Measurements from ENCODE around the gene ATXN7L3. TPM values are rescaled to one million over a fixed set of nuclear protein-coding genes. Genes with fewer than 3 reads are reported as not detected.

Gene ATXN7L3, protein sequence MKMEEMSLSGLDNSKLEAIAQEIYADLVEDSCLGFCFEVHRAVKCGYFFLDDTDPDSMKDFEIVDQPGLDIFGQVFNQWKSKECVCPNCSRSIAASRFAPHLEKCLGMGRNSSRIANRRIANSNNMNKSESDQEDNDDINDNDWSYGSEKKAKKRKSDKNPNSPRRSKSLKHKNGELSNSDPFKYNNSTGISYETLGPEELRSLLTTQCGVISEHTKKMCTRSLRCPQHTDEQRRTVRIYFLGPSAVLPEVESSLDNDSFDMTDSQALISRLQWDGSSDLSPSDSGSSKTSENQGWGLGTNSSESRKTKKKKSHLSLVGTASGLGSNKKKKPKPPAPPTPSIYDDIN
- 40.0 and 41.2 TPM in 2 replicates for total RNA-seq

DNA sequence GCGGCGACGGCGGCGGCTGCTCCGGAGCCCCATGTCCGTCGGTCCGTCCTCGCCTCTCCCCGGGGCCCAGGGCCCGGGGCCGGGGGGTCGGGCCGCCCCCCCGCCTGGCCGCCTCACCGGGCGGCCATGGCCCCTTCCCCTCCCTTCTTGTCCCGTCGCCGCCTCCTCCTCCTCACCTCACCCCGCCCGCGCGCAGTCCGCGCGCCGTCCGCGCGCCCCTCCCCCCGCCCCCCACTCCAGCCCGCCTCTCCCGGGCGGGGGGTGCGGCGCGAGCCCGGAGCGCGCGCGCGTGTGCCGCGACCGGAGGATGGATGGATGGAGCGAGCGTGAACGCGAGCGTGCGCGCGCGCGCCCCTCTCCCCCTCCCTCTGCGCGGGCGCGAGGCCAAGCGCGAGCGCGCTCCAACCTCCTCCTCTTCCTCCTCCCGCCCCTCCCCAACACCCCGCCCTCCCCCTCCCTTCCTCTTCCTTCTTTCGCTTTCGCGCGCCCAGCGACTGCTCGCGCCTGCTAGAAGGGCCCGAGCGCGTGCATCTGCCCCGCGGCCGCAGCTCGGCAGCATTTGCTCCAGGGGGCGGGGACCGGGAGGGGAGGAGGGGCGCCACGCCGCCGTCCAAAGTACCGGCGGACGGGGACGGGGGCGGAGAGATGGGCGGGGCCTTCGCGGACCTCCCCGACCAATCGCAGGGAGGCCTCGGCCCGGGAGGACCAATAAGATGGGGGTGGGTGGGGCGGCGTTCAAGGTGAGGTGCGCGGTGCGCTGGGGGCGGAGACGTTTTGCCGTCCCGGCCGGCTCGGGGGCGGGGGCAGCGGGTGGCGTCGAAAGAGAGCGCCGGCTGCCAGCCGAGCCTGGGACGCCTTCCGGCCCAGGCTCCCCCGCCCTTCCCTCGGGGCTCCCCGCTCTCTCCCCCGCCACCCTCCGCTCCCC is at the start of gene ATXN7L3:
Gene ATXN7L3, minus strand, starts transcription at position 332 of the 925 bp plus-strand sequence. CDS start 1,814 bp downstream, outside the sequence.

DNA sequence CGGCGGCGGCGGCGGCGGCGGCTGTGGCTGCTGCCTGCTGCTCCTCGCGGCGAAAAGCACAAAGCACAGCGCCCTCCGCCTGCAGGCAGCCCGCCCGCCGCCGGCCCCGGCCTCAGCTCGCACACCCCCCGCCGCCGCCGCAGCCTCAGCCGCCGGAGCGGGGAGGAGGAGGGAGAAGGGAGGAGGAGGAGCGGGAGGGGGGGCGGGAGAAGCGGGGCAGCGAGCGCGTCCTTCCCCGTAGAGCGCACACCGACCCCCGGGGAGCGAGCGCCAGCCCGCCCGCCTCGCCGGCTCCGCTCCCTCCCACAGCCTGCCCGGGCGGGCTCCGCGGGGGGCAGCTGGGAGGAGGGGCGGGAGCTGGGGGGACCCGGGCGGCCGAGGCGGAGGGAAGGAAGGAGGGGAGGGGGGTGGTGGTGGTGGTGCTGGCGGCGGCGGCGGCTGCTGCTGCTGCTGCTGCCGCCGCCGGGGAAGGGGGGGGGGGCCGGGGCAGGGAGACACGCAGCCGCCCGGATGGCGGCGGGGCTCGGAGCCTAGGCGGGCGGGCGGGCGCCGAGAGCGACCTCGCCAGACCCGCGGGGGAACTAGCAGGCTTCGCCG is 20.0 kb upstream of the ATXN7L3 start, which contains the start of gene UBTF:
Gene UBTF, minus strand, starts transcription at position 60 of the 597 bp plus-strand sequence. CDS start 1,446 bp downstream, outside the sequence.

DNA sequence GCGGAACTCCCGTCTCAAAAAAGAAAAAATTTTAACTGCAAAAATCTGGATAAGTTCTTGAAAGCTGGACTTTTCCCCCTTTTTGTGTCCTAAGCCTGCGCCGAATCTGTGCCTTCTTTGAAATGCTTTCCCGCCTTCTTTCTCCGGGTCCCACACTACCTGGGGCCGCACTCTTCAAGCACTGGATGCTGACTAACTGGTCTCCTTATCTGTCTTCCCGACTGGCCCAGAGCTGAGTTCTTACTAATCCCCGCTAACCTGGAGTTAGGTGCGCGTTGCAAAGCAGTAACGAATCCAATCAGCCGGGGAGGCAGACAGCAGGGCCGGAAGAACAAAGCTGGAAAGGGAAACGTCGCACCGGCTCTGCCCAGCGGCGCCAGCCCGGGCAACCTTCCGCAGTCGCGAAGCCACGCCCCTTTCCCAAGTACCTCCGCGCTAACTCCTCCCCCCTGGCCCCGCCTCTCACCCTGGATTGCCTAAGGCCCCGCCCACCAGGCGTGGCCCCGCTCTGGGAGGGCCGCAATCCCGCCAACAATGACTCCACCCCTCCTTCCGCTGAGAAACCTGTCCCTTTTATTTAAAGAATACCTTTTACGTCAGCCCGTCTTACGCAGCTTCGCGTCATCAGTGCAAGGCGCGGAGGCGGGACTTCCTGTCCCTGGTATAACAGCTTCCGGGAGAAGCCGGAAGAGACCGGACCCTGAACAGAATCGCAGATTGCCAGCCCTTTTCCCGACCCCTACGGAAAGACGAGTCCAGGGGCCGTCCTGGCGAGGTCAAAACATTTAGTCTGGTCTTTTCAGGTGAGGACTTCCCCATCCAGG is 13.2 kb downstream of the ATXN7L3 start, which contains the start of gene TMUB2:
Gene TMUB2, plus strand, starts transcription at position 666 of the 824 bp plus-strand sequence. CDS start 737 bp downstream, outside the sequence.

DNA sequence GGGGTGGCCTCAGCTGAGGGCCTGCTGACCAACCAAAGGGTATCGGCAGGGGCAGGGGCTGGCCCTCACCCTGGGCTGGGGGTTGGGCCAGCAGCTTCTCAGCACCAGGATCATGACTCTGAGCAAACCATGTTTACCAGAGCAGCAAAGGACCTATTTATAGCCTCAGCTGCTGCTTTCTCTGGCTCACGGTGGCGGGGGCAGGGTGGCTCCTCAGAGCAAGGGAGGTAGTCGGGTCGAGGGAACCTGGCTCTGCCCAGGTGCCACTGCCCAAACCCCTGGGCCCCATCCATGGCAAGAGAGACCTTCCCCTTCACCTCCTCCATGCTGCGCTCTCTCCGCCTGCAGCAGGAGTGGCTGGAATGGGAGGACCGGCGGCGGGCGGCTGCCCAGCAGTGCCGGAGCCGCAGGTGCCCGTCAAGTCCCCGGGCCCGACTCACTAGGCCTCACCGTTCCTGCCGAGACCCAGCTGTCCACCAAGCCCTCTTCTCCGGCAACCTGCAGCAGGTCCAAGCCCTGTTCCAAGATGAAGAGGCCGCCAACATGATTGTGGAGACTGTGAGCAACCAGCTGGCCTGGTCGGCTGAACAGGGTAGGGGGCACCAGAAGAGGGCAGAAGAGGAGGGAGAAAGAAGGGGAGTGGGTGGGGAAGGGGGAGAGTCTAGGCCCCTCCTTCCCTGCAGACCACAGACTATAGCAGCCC is 29.0 kb downstream of the ATXN7L3 start, which contains the start of gene ASB16:
Gene ASB16, plus strand, starts transcription at position 206 of the 703 bp plus-strand sequence. Its CDS starts 86 bp downstream, at position 292.

Other genes with a start within 250 kb of the ATXN7L3 start
- gene PYY, start 245.9 kb downstream of the ATXN7L3 start, total RNA-seq = not detected in 2 replicates
- 1.6 TPM in 2 replicates for gene NAGS, start 195.3 kb downstream of the ATXN7L3 start, total RNA-seq
- 30.1 and 34.9 TPM in 2 replicates for gene TMEM101, start 184.9 kb downstream of the ATXN7L3 start, total RNA-seq
- gene LSM12, start 133.2 kb downstream of the ATXN7L3 start, total RNA-seq = 34.0 and 34.5 TPM in 2 replicates
- gene G6PC3, start 129.1 kb downstream of the ATXN7L3 start, total RNA-seq = 45.3 and 55.5 TPM in 2 replicates
- 29.0 and 53.2 TPM in 2 replicates for gene HDAC5, start 76.2 kb downstream of the ATXN7L3 start, total RNA-seq
- gene HROB, start 58.0 kb downstream of the ATXN7L3 start, total RNA-seq = 0.50 and 0.98 TPM in 2 replicates
- gene ASB16, start 29.2 kb downstream of the ATXN7L3 start, total RNA-seq = not detected in 2 replicates
- 15.9 and 16.7 TPM in 2 replicates for gene TMUB2, start 12.9 kb downstream of the ATXN7L3 start, total RNA-seq
- 53.5 and 54.6 TPM in 2 replicates for gene UBTF, start 19.8 kb upstream of the ATXN7L3 start, total RNA-seq
- gene SLC4A1, start 68.3 kb upstream of the ATXN7L3 start, total RNA-seq = not detected in 2 replicates
- 0.10 TPM in 1 of 2 replicates, not detected in the other for gene RUNDC3A, start 108.7 kb upstream of the ATXN7L3 start, total RNA-seq
- gene SLC25A39, start 124.9 kb upstream of the ATXN7L3 start, total RNA-seq = 40.4 and 53.6 TPM in 2 replicates
- gene GRN, start 145.4 kb upstream of the ATXN7L3 start, total RNA-seq = 514 and 544 TPM in 2 replicates
- gene FAM171A2, start 164.0 kb upstream of the ATXN7L3 start, total RNA-seq = 2.6 and 6.6 TPM in 2 replicates
- 0.20 TPM in 1 of 2 replicates, not detected in the other for gene ITGA2B, start 189.8 kb upstream of the ATXN7L3 start, total RNA-seq